CD8-positive, alpha-beta memory T cell (primary cell): ENCODE data around the gene SEC22A. TPM values are rescaled to one million over a fixed set of nuclear protein-coding genes. Genes with fewer than 3 reads are reported as not detected.

ENCODE experiments used
- CTCF ChIA-PET: fragments of 350-600 bp; sonication (Branson Sonifier 250); formaldehyde crosslinking; loops from one replicate; lab custom pipeline; 2021; ENCODE audit warnings: antibody characterized with exemption; lab: Charles Lee
- POLR2A ChIA-PET: fragments of 350-600 bp; sonication (Branson Sonifier 250); formaldehyde crosslinking; loops from one replicate; lab custom pipeline; 2021; ENCODE audit warnings: antibody characterized with exemption; lab: Charles Lee
- DNase-seq, 5 donors: peaks; one replicate each; pipeline versions ENCODE4 v3.0.0 to v3.0.0-alpha.2; 2020 to 2022; ENCODE audit warnings: mixed read lengths in 1 of 5
- H3K27ac ChIP-seq: one replicate; pipeline ENCODE4 v1.7.0; 2013; ENCODE audit warnings: low read depth, mild to moderate bottlenecking, low read length, moderate library complexity
- H3K27me3 ChIP-seq: 2 replicates; pipeline ENCODE4 v1.7.0; 2013; ENCODE audit warnings: low read length, mild to moderate bottlenecking; ENCODE audit not compliant: insufficient read depth, poor library complexity, severe bottlenecking
- H3K36me3 ChIP-seq: 2 replicates; pipeline ENCODE4 v1.7.0; 2013; ENCODE audit warnings: mild to moderate bottlenecking, low read length, moderate library complexity; ENCODE audit not compliant: insufficient read depth
- H3K4me1 ChIP-seq: 2 replicates; pipeline ENCODE4 v1.7.0; 2013; ENCODE audit warnings: mild to moderate bottlenecking, low read length, moderate library complexity; ENCODE audit not compliant: insufficient read depth
- H3K4me3 ChIP-seq: 2 replicates; pipeline ENCODE4 v1.7.0; 2013; ENCODE audit warnings: mild to moderate bottlenecking, low read length
- H3K9me3 ChIP-seq: 2 replicates; pipeline ENCODE4 v1.7.0; 2013; ENCODE audit warnings: mild to moderate bottlenecking, low read length
- H3K27ac Mint-ChIP-seq, 8 donors: one replicate each; pipeline ENCODE4 v1.8.0; 2020 to 2021; ENCODE audit warnings: mixed read lengths in 8 of 8, mild to moderate bottlenecking in 6 of 8, inconsistent platforms in 3 of 8, moderate library complexity in 3 of 8
- H3K27me3 Mint-ChIP-seq, 2 donors: one replicate each; pipeline ENCODE4 v1.8.0; 2020 to 2021; ENCODE audit warnings: mixed read lengths in 2 of 2, mild to moderate bottlenecking in 1 of 2, moderate library complexity in 1 of 2
- H3K36me3 Mint-ChIP-seq, 3 donors: one replicate each; pipeline ENCODE4 v1.8.0; 2020 to 2021; ENCODE audit warnings: mixed read lengths in 3 of 3, inconsistent platforms in 1 of 3, mild to moderate bottlenecking in 1 of 3
- H3K4me1 Mint-ChIP-seq, 3 donors: one replicate each; pipeline ENCODE4 v1.8.0; 2020 to 2021; ENCODE audit warnings: mixed read lengths in 3 of 3, inconsistent platforms in 1 of 3, mild to moderate bottlenecking in 1 of 3
- H3K4me3 Mint-ChIP-seq, 7 donors: one replicate each; pipeline ENCODE4 v1.8.0; 2020 to 2021; ENCODE audit warnings: mixed read lengths in 7 of 7, mild to moderate bottlenecking in 6 of 7, moderate library complexity in 4 of 7, inconsistent platforms in 2 of 7
- H3K9me3 Mint-ChIP-seq, 5 donors: one replicate each; pipeline ENCODE4 v1.8.0; 2020 to 2022; ENCODE audit warnings: mixed read lengths in 5 of 5, mild to moderate bottlenecking in 3 of 5, moderate library complexity in 2 of 5, inconsistent platforms in 1 of 5
- polyA plus RNA-seq: library from polyadenylated mRNA; unstranded; fragments of 300-500 nt; fragmentation: Illumina TruSeq; gene quantifications from one replicate; pipeline ENCODE4 v1.2.3, GENCODE V29; 2021
- total RNA-seq, 2 experiments: library from RNA; stranded (reverse); gene quantifications; one replicate each; pipeline ENCODE4 v1.2.3, GENCODE V29; 2021

SEC22A gene
- total and polyA plus RNA-seq, 3 experiments from 2014 or later: 12.7 to 21.6 (median 19.3) TPM

GRCh38 chr3:123292321-123293310 lies 90.9 kb downstream of the SEC22A start:
- Histone ChIP-seq H3K36me3 (no peaks in the 10 kb centered on the region), H3K4me3 (no peak overlapping the region), H3K9me3 (no peaks in the 10 kb centered on the region), H3K27ac (no peak overlapping the region), H3K4me1 (no peaks in the 10 kb centered on the region), H3K27me3 (no peaks in the 10 kb centered on the region)
- H3K9me3 Mint-ChIP-seq: no peaks in the 10 kb centered on the region
- no peaks in the 10 kb centered on the region for H3K36me3 Mint-ChIP-seq
- CTCF ChIA-PET: no interaction called here
- H3K4me1 Mint-ChIP-seq: no peaks in the 10 kb centered on the region
- peak overlapping the region in 1 of 8 donors; percentile 26 for H3K27ac Mint-ChIP-seq
- peaks cover 15% of the 10 kb centered on the region in 2 donors for H3K27me3 Mint-ChIP-seq
- POLR2A ChIA-PET: no interaction called here
- DNase-seq: no peak
- H3K4me3 Mint-ChIP-seq: no peak overlapping the region

- Mint-ChIP-seq H3K27ac (no peak overlapping the region), H3K9me3 (no peaks in the 10 kb centered on the region), H3K4me3 (no peak overlapping the region), H3K27me3 (peaks cover 15% of the 10 kb centered on the region in 2 donors), H3K36me3 (no peaks in the 10 kb centered on the region), H3K4me1 (no peaks in the 10 kb centered on the region)
- Histone ChIP-seq H3K27me3 (no peaks in the 10 kb centered on the region), H3K9me3 (no peaks in the 10 kb centered on the region), H3K27ac (no peak overlapping the region), H3K36me3 (no peaks in the 10 kb centered on the region), H3K4me3 (no peak overlapping the region), H3K4me1 (no peaks in the 10 kb centered on the region)
- DNase-seq: no peak
- ChIA-PET CTCF (no interaction called here), POLR2A (no interaction called here)
Measured at GRCh38 chr3:123294296-123294938, 92.7 kb downstream of the SEC22A start.

- CTCF ChIA-PET: no interaction called here
- no peaks in the 10 kb centered on the region for H3K27me3 ChIP-seq
- no peaks in the 10 kb centered on the region for H3K4me1 ChIP-seq
- Mint-ChIP-seq H3K27me3 (peaks cover 15 to 16% of the 10 kb centered on the region in 2 donors), H3K36me3 (no peaks in the 10 kb centered on the region), H3K4me3 (no peak overlapping the region), H3K9me3 (no peaks in the 10 kb centered on the region), H3K4me1 (no peaks in the 10 kb centered on the region), H3K27ac (no peak overlapping the region)
- no peak overlapping the region for H3K4me3 ChIP-seq
- H3K36me3 ChIP-seq: no peaks in the 10 kb centered on the region
- POLR2A ChIA-PET: no interaction called here
- H3K9me3 ChIP-seq: no peaks in the 10 kb centered on the region
- DNase-seq: no peak
- no peak overlapping the region for H3K27ac ChIP-seq
Measured at GRCh38 chr3:123295171-123295900, 93.6 kb downstream of the SEC22A start.

DNA sequence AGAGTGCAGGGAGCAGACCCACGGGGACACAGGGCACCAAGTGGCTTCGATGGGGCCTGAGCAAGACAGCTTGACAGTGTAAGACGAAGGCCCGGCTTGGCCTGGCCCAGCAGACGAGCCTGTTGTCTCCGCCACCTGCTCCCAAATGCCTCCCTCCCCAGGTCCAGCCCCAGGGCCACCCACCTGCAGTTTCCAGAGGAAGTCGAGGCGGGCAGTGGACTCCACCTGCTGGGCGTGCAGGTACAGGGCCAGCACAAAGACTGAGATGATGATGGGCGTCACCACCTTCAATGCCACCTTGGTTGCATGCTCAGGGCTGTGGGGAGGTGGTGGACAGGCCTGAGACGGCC lies 94.1 kb downstream of the SEC22A start:
- CTCF ChIA-PET: no interaction called here
- DNase-seq: no peak
- Histone ChIP-seq H3K27ac (no peak overlapping the region), H3K27me3 (no peaks in the 10 kb centered on the region), H3K4me1 (no peaks in the 10 kb centered on the region), H3K36me3 (no peaks in the 10 kb centered on the region), H3K9me3 (no peaks in the 10 kb centered on the region), H3K4me3 (no peak overlapping the region)
- peaks cover 15 to 16% of the 10 kb centered on the region in 2 donors for H3K27me3 Mint-ChIP-seq
- H3K36me3 Mint-ChIP-seq: no peaks in the 10 kb centered on the region
- H3K9me3 Mint-ChIP-seq: no peaks in the 10 kb centered on the region
- no peak overlapping the region for H3K27ac Mint-ChIP-seq
- POLR2A ChIA-PET: no interaction called here
- H3K4me1 Mint-ChIP-seq: no peaks in the 10 kb centered on the region
- H3K4me3 Mint-ChIP-seq: no peak overlapping the region

GRCh38 chr3:123296261-123296660 lies 94.5 kb downstream of the SEC22A start:
- Histone ChIP-seq H3K4me3 (no peak overlapping the region), H3K27ac (no peak overlapping the region), H3K4me1 (no peaks in the 10 kb centered on the region), H3K36me3 (no peaks in the 10 kb centered on the region), H3K27me3 (no peaks in the 10 kb centered on the region), H3K9me3 (no peaks in the 10 kb centered on the region)
- H3K27me3 Mint-ChIP-seq: peaks cover 15 to 16% of the 10 kb centered on the region in 2 donors
- ChIA-PET CTCF (no interaction called here), POLR2A (no interaction called here)
- no peak overlapping the region for H3K4me3 Mint-ChIP-seq
- no peaks in the 10 kb centered on the region for H3K36me3 Mint-ChIP-seq
- no peak overlapping the region for H3K27ac Mint-ChIP-seq
- DNase-seq: no peak
- no peaks in the 10 kb centered on the region for H3K9me3 Mint-ChIP-seq
- H3K4me1 Mint-ChIP-seq: no peaks in the 10 kb centered on the region

DNA sequence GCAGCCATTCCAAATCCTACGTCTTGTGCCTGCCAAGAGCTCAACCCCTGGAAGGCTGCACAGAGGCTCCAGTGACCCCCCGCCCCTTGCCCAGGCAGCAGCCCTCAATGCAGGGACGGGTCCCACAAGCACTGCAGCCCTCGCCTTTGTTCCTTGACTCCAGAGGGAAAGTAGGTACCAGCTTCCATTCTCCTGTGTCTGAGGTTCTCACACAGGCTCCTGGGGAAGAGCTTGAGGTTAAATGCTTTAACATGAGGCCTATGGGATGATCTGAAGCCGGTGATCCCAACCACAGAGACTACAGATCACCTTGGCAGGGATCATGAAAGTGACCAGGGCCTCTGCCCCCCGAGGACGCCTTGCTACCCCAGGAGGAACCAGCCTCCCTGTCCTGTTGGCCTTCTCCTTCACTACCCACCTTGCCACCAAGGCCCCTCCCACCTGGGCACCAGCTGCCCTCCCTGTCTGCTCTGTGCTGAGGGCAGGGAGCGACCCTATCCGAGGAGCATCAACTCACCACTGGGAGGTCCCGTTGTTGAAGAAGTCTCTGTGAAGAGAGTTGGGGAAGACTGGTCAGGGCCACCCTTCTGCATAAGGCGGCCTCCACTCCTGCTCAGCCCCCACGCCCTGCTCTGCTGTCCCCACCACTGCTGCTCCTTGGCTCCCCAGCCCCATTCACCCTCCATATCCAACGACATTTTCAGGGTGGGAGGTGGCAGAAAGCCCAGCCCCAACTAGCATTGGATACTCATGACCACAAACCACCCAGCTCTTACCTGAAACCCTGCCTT lies 95.3 kb downstream of the SEC22A start:
- H3K36me3 Mint-ChIP-seq: no peaks in the 10 kb centered on the region
- H3K4me3 Mint-ChIP-seq: no peak overlapping the region
- Histone ChIP-seq H3K4me3 (no peak overlapping the region), H3K27ac (no peak overlapping the region), H3K36me3 (no peaks in the 10 kb centered on the region), H3K9me3 (no peaks in the 10 kb centered on the region), H3K4me1 (no peaks in the 10 kb centered on the region), H3K27me3 (no peaks in the 10 kb centered on the region)
- ChIA-PET CTCF (no interaction called here), POLR2A (no interaction called here)
- no peaks in the 10 kb centered on the region for H3K9me3 Mint-ChIP-seq
- no peak overlapping the region for H3K27ac Mint-ChIP-seq
- H3K27me3 Mint-ChIP-seq: peaks cover 13 to 16% of the 10 kb centered on the region in 2 donors
- DNase-seq: no peak
- H3K4me1 Mint-ChIP-seq: no peaks in the 10 kb centered on the region

DNA sequence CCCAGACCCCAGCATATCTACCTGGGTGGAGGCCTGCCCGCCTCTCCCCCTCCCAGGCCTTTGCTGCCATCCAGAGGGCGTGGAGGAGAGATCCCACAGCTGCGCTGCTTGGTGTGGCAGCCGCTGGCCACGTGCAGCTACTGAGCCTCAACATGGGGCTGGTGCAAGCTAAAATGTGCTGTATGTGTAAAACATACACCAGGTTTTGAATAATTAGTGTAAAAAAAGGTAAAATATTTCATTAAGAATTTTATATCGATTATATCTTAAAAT lies 95.8 kb downstream of the SEC22A start:
- DNase-seq: no peak
- H3K9me3 ChIP-seq: no peaks in the 10 kb centered on the region
- ChIA-PET POLR2A (no interaction called here), CTCF (no interaction called here)
- no peaks in the 10 kb centered on the region for H3K36me3 ChIP-seq
- no peaks in the 10 kb centered on the region for H3K27me3 ChIP-seq
- H3K4me3 ChIP-seq: no peak overlapping the region
- Mint-ChIP-seq H3K4me1 (no peaks in the 10 kb centered on the region), H3K27ac (no peak overlapping the region), H3K9me3 (no peaks in the 10 kb centered on the region), H3K27me3 (peaks cover 12 to 19% of the 10 kb centered on the region in 2 donors), H3K36me3 (no peaks in the 10 kb centered on the region), H3K4me3 (no peak overlapping the region)
- H3K27ac ChIP-seq: no peak overlapping the region
- no peaks in the 10 kb centered on the region for H3K4me1 ChIP-seq
